Measurements from ENCODE around the gene CRYBG3.

- TF ChIP-seq TAF1 (IDR thresholded peaks at IDR 0.05; ENCODE audit: low read depth, low read length) (no peak), POLR2A (IDR thresholded peaks at IDR 0.05; ENCODE audit: low read depth, low read length) (no peak), POU2F2 (IDR thresholded peaks at IDR 0.05; ENCODE audit: low read depth, low read length) (no peak), POLR2AphosphoS5 (IDR thresholded peaks at IDR 0.05; ENCODE audit: low read depth, low read length) (no peak), SPI1 (IDR thresholded peaks at IDR 0.05; ENCODE audit: low read depth, low read length) (peak; percentile 84), PAX5 (IDR thresholded peaks at IDR 0.05; ENCODE audit: insufficient read depth, low read length, severe bottlenecking) (no peak)
Measured at GRCh38 chr3:97954228-97954827, 132.5 kb downstream of the CRYBG3 start.

Data from GM12891 (cell line).